Activated effector memory CD4-positive, alpha-beta T cell treated with anti-CD3 and anti-CD28 coated beads, Interleukin-2, amount 50 U/mL, for 16 hours (primary cell): Measurements from ENCODE around the gene TUBA1C.
"Not testable (repeated sequence)": the region's sequence is repeated elsewhere in the genome, so short reads cannot be mapped to it uniquely, and the experiment has no call there.

Experiments
- DNase-seq: peaks from one replicate; pipeline ENCODE4 v3.0.0-alpha.2; 2020

TUBA1C gene

GRCh38 chr12:49283541-49284429, 18.9 kb downstream of the TUBA1C start:
- DNase-seq, result peak; percentile 57

- DNase-seq, result peak; percentile 9
Observed at GRCh38 chr12:49284672-49285071, 19.8 kb downstream of the TUBA1C start.

- DNase-seq, result peak; percentile 31
Observed at GRCh38 chr12:49287876-49288275, 23.0 kb downstream of the TUBA1C start.

GRCh38 chr12:49288412-49288853, 23.6 kb downstream of the TUBA1C start:
- peak; percentile 88 for DNase-seq

- DNase-seq, result peak; percentile 52
Observed at GRCh38 chr12:49288922-49289555, 24.2 kb downstream of the TUBA1C start.

GRCh38 chr12:49292729-49293055, 27.8 kb downstream of the TUBA1C start:
- no peak for DNase-seq

- no peak for DNase-seq
Observed at GRCh38 chr12:49293056-49293956, 28.4 kb downstream of the TUBA1C start.

- DNase-seq, result no peak
Observed at GRCh38 chr12:49294086-49294803, 29.4 kb downstream of the TUBA1C start.

GRCh38 chr12:49294804-49295081, 29.9 kb downstream of the TUBA1C start:
- no peak for DNase-seq

GRCh38 chr12:49295082-49295936, 30.4 kb downstream of the TUBA1C start, which contains the start of gene PRPH:
TSS of gene PRPH (plus strand) at chr12:49295147. CDS start at chr12:49295201, 54 bp downstream.
- DNase-seq, result no peak

- peak; percentile 87 for DNase-seq
Observed at GRCh38 chr12:49296034-49296835, 31.4 kb downstream of the TUBA1C start.

GRCh38 chr12:49296836-49297694, 32.2 kb downstream of the TUBA1C start:
- peak; percentile 68 for DNase-seq

GRCh38 chr12:49297695-49298060, 32.8 kb downstream of the TUBA1C start:
- no peak for DNase-seq

- DNase-seq, result no peak
Observed at GRCh38 chr12:49298160-49298559, 33.3 kb downstream of the TUBA1C start.

GRCh38 chr12:49301760-49302159, 36.9 kb downstream of the TUBA1C start:
- DNase-seq, result no peak

GRCh38 chr12:49304161-49304560, 39.3 kb downstream of the TUBA1C start:
- DNase-seq, result no peak

GRCh38 chr12:49305762-49306510, 41.1 kb downstream of the TUBA1C start:
- DNase-seq, result no peak

GRCh38 chr12:49309386-49309785, 44.5 kb downstream of the TUBA1C start:
- no peak for DNase-seq

- DNase-seq, result not testable (repeated sequence)
Observed at GRCh38 chr12:49310451-49311000, 45.6 kb downstream of the TUBA1C start.
